Ammon's horn (tissue), 1 donor: ENCODE data around the gene ZNF791.
A peak's percentile ranks its signal among the peaks of the same experiment; 100 is the strongest.
"Not testable (repeated sequence)": the region's sequence is repeated elsewhere in the genome, so short reads cannot be mapped to it uniquely, and the experiment has no call there.

ENCODE experiments used
- DNase-seq: peaks from one replicate; pipeline ENCODE4 v3.0.0-alpha.2; 2016; ENCODE audit warnings: low spot score

ZNF791 gene

DNA sequence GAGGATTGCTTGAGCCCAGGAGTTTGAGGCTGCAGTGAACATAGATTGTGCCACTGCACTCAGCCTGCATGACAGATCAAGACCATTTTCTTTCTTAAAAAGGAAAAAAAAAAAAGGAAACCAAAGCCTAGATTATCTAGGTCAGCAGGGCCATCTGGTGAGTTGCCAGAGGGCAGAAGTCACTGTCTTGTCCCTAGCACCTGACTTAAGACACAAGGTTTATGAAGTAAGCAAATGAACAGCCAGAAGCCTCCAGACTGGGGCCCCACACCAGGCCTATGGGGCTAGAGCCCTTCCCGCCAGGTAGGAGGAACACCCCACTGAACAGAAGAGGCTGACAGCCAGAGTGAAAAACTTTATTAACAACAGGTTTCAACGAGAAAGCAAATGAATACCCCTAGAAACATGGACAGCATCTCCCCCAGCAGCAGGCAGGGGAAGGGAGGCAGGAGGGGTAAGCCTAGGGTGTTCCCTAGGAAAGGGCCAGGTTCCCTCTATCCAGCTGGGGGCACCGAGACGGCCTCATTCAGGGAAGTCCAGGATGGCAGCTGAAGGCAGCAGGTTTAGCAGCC is 57.1 kb downstream of the ZNF791 start:
- DNase-seq, result no peak

DNA sequence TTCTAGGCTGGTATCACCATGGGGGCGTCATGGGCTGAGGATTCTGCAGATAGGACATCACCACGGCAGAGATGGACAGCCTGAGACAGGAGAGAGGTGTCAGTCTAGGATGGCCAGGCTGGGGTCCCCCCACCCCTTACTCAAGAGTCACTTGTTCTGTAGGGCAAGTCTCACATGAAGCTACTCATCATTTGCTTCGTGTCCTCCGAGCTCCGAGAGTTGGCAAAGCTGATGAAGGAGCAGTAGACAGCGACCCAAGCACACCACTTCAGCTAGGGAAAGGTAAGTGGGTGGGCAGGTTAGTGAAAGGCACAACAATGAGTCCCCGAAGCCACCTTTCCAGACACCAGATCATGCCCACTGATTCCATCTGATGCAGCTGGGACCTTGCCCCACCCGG is 57.6 kb downstream of the ZNF791 start:
- DNase-seq, result no peak

DNA sequence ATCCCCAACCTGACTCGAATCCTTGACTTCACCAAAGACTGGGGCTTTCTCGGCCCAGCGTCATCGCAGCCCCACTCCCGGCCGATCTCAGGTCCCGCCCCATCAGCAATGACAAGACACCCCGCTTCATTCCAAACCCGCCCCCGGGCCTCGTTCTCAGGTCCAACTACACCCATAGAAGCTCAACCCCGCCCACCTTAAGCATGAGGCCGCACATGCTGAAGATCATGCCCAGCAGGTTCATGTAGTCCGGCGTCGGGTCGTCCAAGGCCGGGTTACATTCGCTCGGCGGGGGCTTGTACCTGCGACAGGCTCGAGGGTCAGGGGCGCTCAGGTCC is 58.2 kb downstream of the ZNF791 start:
- peak; percentile 49 for DNase-seq

DNA sequence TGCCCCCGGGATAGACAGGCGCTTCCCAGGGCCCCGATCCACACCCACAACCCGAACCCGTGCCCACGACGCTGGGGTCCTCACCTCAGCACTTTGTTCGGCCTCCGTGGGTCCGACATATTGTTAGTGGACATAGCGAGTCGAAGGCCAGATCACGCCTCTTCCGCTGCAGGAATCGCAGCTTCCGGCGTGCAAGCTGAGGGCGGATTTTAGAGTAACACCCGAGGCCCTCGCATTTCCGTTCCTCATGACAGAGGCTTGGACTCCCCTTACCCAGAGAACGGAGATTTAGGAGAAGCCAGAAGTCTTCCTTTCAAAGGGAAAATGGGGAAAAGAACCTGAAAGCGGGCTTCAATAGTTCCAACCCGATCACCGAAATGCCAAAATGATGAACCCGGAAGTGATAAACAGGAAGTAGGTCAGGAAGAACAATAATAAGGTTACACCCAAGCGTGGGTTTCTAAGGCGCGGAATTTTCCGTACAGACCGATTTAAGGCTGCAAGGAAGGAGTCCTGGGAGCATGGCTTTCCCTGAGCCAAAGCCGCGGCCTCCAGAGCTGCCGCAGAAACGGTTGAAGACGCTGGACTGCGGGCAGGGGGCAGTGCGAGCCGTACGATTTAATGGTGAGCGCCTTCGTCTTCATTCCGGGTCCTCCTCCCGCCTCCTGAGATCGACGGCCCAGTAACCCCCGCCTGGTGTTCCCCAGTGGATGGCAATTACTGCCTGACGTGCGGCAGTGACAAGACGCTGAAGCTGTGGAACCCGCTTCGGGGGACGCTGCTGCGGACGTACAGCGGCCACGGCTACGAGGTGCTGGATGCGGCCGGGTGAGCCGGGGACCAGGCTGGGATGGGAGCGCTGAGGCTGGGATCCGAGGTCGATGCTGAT is 58.8 kb downstream of the ZNF791 start:
- peak; percentile 92 for DNase-seq

DNA sequence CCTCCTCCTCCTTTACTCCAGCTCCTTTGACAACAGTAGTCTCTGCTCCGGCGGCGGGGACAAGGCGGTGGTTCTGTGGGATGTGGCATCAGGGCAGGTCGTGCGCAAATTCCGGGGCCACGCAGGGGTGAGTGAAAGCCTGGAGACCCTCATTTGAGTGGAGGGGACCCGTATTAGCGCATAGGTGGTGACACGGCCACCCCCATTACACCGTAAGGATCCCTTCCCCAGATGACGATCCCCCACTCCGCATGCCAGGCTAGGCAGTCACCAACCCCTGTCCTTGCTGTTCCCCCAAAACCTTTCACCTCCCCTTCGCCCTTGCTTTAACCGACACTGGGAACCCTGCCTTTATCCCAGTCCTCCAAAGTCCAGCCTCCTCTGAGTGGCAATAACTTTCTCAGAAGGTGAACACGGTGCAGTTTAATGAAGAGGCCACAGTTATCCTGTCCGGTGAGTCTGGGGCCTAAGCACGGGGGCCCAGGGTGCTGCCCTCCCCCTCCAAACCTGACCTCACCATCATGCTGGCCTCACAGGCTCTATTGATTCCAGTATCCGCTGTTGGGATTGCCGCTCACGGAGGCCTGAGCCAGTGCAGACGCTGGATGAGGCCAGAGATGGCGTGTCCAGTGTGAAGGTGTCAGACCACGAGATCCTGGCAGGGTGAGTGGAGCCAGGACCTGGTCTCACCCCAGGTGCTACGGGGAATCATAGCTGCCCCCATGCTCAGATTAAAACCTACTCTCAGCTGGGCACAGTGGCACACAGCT is 59.6 kb downstream of the ZNF791 start:
- DNase-seq, result no peak

DNA sequence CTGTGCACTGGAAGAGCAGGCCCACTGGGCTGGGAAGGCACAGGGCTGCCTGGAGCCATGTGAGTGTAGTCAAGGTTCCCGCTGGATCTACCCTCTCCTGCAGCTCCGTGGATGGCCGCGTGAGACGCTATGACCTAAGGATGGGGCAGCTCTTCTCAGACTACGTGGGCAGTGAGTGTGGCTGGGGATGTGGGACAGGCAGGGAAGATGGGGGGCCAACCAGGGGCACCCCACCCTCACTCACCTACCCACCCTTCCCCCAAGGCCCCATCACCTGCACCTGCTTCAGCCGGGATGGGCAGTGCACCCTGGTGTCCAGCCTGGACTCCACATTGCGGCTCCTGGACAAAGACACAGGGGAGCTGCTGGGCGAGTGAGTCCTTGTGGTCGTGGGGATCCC is 62.0 kb downstream of the ZNF791 start:
- no peak for DNase-seq

DNA sequence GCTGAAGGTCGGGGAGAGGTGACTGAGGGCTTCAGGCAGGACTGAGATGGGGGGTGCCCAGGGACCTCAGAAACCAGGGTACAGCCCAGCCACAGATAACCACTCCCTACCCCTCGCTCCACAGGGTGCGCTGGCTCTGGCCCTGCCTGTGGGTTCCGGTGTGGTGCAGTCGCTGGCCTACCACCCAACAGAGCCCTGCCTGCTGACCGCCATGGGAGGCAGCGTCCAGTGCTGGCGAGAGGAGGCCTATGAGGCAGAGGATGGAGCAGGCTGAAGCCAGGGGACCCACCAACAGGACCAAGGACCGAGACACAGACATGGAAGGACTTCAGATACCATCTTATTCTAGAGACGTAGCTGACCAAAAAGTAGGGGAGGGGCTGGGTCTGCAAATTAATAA is 64.7 kb downstream of the ZNF791 start:
- DNase-seq, result no peak

DNA sequence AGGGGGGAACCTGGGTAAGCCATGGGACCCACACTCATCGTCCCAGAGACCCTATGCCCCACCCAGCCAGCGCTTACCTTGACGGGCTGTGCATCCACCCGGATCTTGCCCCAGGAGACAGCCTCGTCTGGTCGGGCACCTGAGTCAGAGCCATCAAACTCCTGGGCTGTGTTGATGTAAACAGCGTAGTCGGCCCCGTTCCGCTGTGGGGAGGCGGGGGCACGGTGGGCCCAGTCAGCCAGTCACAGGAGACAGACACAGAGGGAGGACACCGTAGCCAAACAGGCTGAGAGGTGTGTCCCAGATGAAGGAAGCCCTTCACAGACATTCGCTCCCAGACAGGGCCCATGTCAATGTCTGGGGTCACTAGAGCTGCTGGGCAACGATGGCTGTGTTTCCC is 65.2 kb downstream of the ZNF791 start:
- DNase-seq, result no peak

DNA sequence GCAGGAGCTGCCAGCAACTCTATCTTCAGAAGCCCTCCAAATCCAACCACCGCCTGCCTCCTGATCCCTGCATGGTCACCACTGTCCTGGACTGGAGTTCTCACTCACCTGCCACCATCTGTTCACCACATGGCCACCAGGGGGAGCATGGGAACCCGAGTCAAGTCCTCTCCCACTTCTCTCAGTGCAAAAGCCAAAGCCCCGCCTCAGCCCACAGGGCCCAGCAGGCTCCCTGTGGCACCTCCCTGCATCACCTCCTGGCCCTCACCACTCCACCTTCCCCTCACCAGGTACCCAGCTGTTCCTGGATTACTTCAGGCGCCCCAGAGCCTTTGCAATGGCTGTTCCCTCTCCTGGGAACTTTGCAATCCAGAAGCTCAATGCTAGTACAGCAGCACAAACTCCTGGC is 65.7 kb downstream of the ZNF791 start:
- peak; percentile 80 for DNase-seq

DNA sequence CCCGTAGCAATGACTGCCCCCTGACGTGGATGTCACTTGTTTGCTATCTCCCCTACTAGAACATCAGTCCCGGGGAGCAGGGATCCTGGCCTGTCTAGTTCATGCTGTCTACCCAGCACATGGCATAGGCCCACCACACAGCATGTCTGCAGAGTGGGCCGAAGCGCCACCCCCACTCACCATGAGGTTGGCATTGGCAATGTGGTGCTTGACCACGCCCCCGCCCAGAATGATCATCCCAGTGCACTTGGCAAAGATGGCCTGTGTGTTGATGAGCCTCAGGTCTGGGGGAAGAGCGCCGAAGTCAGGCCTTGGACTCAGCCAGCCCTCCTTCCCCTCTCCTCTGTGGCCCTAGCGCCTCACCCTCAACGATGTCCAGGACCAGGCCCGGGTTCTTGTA is 66.2 kb downstream of the ZNF791 start:
- DNase-seq, result no peak

DNA sequence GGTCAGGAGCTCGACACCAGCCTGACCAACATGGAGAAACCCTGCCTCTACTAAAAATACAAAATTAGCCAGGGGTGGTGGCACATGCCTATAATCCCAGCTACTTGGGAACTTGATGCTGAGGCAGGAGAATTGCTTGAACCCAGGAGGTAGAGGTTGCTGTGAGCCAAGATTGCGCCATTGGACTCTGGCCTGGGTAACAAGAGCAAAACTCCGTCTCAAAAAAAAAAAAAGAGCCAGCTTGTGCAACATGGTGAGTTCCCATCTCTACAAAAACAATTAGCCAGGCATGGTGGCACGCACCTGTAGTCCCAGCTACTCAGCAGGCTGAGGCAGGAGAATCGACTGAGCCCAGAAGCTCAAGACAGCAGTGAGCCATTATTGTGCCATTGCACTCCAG is 67.3 kb downstream of the ZNF791 start:
- not testable (repeated sequence) for DNase-seq

DNA sequence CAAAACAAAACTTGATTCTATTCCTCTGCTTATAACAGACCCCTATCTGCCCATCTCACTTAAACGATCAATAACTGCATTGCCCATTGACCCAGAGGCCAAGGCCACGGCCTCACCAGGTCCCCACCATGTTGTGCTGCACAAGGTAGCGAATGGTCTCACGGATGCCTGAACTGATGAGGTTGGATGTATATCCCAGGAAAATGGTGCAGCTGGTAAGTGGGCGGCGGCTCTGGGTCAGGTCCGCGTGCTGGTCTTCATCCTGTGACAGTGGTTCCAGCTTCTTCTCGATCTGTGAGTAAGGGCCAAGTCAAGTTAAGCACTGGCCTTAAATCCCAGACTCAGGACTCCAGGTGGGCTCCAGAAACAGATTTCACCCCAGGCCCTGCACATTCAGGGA is 69.3 kb downstream of the ZNF791 start:
- no peak for DNase-seq

DNA sequence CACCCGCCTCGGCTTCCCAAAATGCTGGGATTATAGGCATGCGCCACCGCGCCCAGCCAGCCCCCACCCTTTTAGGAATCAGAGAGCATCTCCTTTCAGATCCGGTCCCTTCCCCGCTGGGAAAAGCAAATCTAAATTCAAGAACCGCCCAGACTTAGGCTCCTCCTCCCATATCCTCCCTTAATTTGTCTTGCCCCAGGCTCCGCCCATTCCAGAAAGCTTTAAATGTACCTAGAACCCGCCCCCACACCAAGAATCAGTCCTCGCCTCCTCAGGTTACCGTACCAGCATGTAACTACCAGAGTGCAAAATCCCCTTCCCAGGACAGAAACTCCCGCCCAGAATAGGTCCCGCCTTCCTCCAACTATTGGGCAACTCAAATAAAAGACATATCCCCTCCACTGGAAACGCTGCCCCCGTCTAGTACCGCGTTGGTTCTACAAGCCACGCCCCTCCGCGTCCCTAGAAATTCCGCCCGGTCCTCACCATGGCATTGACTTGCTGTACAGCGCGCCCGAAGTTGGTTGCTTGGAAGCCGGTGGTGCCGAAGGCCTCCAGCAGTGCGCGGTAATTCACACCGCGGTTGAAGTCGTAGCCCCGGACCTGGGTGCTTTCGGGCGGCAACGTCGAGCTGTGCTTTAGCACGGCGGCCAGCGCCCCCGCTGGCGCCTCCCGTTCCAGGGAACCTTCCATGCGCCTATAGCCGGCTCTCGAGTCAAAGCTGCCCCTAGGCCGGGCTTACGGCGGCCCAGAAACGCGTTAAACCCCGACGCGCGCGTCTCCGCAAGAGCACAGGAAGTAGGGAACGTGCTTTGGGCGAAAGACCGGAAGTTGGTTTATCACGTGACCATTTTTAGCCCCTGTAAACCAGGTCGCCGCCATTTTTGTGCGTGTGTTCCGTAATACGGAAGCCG is 70.6 kb downstream of the ZNF791 start, which contains the start of gene DHPS:
Gene DHPS (minus strand): TSS at position 807 of the 914 bp plus-strand sequence. CDS start 114 bp downstream, at position 693.
- DNase-seq, result peak; percentile 95
